Loucy (cell line): ENCODE measurements around the gene CLMN.

Experiments used
- H2AFZ ChIP-seq: fragments of 200-600 bp; sonication (generic); 2 replicates; pipeline ENCODE4 v1.6.0; 2016; ENCODE audit warnings: antibody characterized with exemption, mild to moderate bottlenecking, low read length, moderate library complexity
- H3F3A ChIP-seq: fragments of 200-600 bp; 2 replicates; pipeline ENCODE4 v1.6.0; 2016; ENCODE audit warnings: antibody characterized with exemption, low read depth, mild to moderate bottlenecking
- H3K27me3 ChIP-seq: fragments of 200-600 bp; sonication (generic); 2 replicates; pipeline ENCODE4 v1.6.1; 2014; ENCODE audit warnings: low read length, mild to moderate bottlenecking; ENCODE audit not compliant: insufficient read depth, poor library complexity, severe bottlenecking
- H3K36me3 ChIP-seq: fragments of 200-600 bp; sonication (generic); 2 replicates; pipeline ENCODE4 v1.6.1; 2016; ENCODE audit warnings: low read length; ENCODE audit not compliant: insufficient read depth
- H3K4me1 ChIP-seq: fragments of 200-600 bp; sonication (generic); 2 replicates; pipeline ENCODE4 v1.5.1; 2014; ENCODE audit warnings: low read length, mild to moderate bottlenecking; ENCODE audit not compliant: insufficient read depth, poor library complexity, severe bottlenecking
- H3K4me2 ChIP-seq: fragments of 200-600 bp; sonication (generic); 2 replicates; pipeline ENCODE4 v1.6.0; 2014; ENCODE audit warnings: antibody characterized with exemption, low read length, low read depth, mild to moderate bottlenecking; ENCODE audit not compliant: poor library complexity, severe bottlenecking
- H3K4me3 ChIP-seq: fragments of 200-600 bp; sonication (generic); 2 replicates; pipeline ENCODE4 v1.5.1; 2014; ENCODE audit warnings: low read length, mild to moderate bottlenecking, mixed read lengths; ENCODE audit not compliant: poor library complexity, severe bottlenecking
- H3K79me2 ChIP-seq: fragments of 200-600 bp; sonication (generic); 2 replicates; pipeline ENCODE4 v1.6.1; 2014; ENCODE audit warnings: low read length; ENCODE audit not compliant: insufficient read depth
- H3K9ac ChIP-seq: fragments of 200-600 bp; sonication (generic); 2 replicates; pipeline ENCODE4 v1.6.0; 2014; ENCODE audit warnings: mild to moderate bottlenecking, low read depth, low read length, moderate library complexity; ENCODE audit not compliant: poor library complexity, severe bottlenecking
- H3K9me2 ChIP-seq: fragments of 200-600 bp; sonication (generic); replicated peaks from 2 replicates; pipeline ENCODE4 v1.6.1; 2016; ENCODE audit warnings: low read depth, low read length, mixed read lengths
- H3K9me3 ChIP-seq: fragments of 200-600 bp; sonication (generic); 2 replicates; pipeline ENCODE4 v1.6.1; 2014; ENCODE audit warnings: mild to moderate bottlenecking, antibody characterized with exemption, low read length, low read depth; ENCODE audit not compliant: insufficient read depth
- H4K20me1 ChIP-seq: fragments of 200-600 bp; sonication (generic); 2 replicates; pipeline ENCODE4 v1.6.0; 2014; ENCODE audit warnings: antibody characterized with exemption, low read length, mild to moderate bottlenecking; ENCODE audit not compliant: insufficient read depth, poor library complexity, severe bottlenecking
- EZH2phosphoT487 ChIP-seq: fragments of 200-600 bp; IDR thresholded peaks from 2 replicates; pipeline ENCODE4 v1.6.1; 2018; ENCODE audit warnings: antibody characterized with exemption, mild to moderate bottlenecking, moderate library complexity, borderline replicate concordance
- TF ChIP-seq, protein P1 (sequence below): fragments of 200-600 bp; sonication (generic); conservative IDR thresholded peaks from 2 replicates; pipeline ENCODE4 v1.5.1; 2014; ENCODE audit warnings: mild to moderate bottlenecking, antibody characterized with exemption, low read length

The CLMN gene

DNA sequence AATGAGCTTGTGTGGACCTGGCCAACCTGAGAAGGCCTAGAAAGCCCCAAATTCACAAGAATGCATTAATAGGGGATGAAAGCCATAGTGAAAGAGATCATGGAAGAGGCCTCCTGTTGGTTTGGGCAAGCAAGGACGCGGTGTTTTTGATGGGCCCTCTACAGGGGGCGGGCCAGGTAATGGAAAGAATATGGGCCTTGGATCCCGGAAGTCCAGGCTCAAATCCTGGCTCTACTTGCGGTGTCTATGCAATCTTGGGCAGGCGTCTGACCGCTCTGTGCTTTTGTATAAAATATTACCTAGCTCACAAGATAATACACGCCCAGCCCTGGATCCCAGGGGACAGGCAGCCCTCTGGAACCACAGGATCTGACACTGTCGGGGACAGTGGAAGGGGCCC lies 41.1 kb upstream of the CLMN start:
- TF ChIP-seq, protein P1, sequence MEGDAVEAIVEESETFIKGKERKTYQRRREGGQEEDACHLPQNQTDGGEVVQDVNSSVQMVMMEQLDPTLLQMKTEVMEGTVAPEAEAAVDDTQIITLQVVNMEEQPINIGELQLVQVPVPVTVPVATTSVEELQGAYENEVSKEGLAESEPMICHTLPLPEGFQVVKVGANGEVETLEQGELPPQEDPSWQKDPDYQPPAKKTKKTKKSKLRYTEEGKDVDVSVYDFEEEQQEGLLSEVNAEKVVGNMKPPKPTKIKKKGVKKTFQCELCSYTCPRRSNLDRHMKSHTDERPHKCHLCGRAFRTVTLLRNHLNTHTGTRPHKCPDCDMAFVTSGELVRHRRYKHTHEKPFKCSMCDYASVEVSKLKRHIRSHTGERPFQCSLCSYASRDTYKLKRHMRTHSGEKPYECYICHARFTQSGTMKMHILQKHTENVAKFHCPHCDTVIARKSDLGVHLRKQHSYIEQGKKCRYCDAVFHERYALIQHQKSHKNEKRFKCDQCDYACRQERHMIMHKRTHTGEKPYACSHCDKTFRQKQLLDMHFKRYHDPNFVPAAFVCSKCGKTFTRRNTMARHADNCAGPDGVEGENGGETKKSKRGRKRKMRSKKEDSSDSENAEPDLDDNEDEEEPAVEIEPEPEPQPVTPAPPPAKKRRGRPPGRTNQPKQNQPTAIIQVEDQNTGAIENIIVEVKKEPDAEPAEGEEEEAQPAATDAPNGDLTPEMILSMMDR: no peak
- Histone ChIP-seq H3K9me2 (no peaks in the 10 kb centered on the region), H3K27me3 (no peaks in the 10 kb centered on the region), H2AFZ (no peak overlapping the region), H3K4me2 (no peak overlapping the region), H3K9ac (no peak overlapping the region), H3K79me2 (no peaks in the 10 kb centered on the region), H4K20me1 (no peaks in the 10 kb centered on the region), H3K36me3 (no peaks in the 10 kb centered on the region), H3K4me1 (no peaks in the 10 kb centered on the region), H3F3A (no peaks in the 10 kb centered on the region), H3K9me3 (no peaks in the 10 kb centered on the region), H3K4me3 (no peak overlapping the region)

DNA sequence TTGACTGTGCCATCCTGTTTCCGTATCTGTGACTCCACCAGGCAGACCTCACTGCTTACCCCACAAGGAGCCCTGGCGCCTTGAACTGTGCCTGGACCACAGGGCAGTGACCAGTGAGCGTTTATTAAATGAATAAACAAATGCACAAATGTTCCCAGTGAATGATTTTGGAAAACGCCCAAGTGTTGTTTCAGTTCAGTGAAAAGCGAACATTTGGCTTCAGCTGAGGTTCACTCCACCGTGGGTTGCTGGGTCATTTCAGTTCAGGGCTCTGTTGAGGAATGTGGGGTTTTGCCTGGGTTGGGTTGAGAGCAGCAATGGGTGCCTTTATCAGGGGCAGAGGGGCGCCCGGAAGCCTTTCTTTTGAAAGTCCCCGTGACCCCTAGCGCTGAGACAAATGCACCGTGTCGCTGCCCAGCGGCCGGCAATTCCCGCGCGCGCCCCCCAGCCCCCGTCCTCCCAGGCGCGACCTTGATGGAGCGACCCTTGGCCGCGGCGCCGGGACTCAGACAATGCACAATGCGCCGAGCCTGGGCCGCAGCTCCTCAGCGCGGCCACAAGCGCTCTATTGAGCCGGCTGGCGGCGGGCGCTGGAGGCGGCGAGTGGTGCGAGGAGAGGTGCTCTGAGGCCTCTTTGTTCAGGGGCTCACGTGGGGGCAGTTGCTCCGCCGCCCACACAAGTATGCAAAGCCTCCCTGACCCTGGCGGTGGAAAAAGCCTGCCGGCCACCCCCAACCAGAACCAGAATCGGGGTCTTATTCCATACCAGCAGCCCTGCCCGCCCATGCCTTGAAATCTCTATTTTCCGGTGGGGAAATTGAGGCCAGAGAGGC lies 40.5 kb upstream of the CLMN start:
- Histone ChIP-seq H3F3A (no peaks in the 10 kb centered on the region), H3K36me3 (no peaks in the 10 kb centered on the region), H3K4me1 (no peaks in the 10 kb centered on the region), H3K9me3 (no peaks in the 10 kb centered on the region), H3K4me3 (no peak overlapping the region), H3K9me2 (no peaks in the 10 kb centered on the region), H4K20me1 (no peaks in the 10 kb centered on the region), H3K79me2 (no peaks in the 10 kb centered on the region), H3K4me2 (no peak overlapping the region), H3K27me3 (no peaks in the 10 kb centered on the region), H2AFZ (no peak overlapping the region), H3K9ac (no peak overlapping the region)
- TF ChIP-seq, protein P1: no peak
- TF ChIP-seq EZH2phosphoT487: no peak

DNA sequence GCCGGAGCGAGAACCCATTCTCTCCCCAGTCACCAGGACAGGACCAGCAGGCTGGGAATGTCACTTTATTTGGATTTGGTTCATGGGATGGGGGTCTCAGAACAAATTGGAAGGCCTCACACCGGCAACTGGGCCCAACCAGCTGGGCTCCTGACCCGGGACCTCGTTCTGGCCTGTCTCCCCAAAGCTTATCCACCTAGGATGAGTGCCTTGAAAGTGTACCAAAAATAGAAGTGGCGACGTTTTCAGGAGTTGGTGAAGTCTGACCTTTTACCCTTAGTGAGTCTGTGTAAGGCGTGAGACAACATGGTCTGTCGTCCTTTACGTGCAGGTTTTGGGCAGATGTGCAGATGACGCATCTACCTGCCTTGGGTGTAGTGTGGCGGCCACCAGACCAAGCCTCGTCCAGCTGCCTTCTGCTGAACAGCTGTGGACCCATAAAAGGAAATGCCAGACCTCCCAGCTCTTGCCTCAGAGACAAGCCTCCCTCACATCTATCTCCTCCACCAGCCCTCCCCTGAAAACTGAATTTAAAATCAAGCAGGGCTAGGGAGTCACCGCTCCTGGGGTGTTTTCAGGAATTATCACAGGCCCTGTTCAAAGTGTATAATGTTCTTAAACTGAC lies 36.6 kb upstream of the CLMN start:
- no peaks in the 10 kb centered on the region for H3K79me2 ChIP-seq
- no peaks in the 10 kb centered on the region for H4K20me1 ChIP-seq
- no peaks in the 10 kb centered on the region for H3K27me3 ChIP-seq
- no peaks in the 10 kb centered on the region for H3K36me3 ChIP-seq
- no peaks in the 10 kb centered on the region for H3K9me2 ChIP-seq
- no peak overlapping the region for H3K9ac ChIP-seq
- no peaks in the 10 kb centered on the region for H3K9me3 ChIP-seq
- no peaks in the 10 kb centered on the region for H3K4me1 ChIP-seq
- H3F3A ChIP-seq: no peaks in the 10 kb centered on the region
- H3K4me2 ChIP-seq: no peak overlapping the region
- no peak overlapping the region for H2AFZ ChIP-seq
- no peak overlapping the region for H3K4me3 ChIP-seq
- TF ChIP-seq, protein P1: no peak
- TF ChIP-seq EZH2phosphoT487: no peak
